A673 (cell line): ENCODE data around the gene SLC17A2. TPM values are rescaled to one million over a fixed set of nuclear protein-coding genes. Genes with fewer than 3 reads are reported as not detected.

Experiments used
- BruUV-seq: library from RNA; stranded (reverse); fragments of 400-500 nt; replicated peaks from 2 replicates; lab custom pipeline; 2021; lab: Mats Ljungman, UMichigan
- CTCF ChIA-PET: fragments of 300-600 bp; sonication (Branson Sonifier 250); formaldehyde crosslinking; loops from one replicate; lab custom pipeline; 2022; ENCODE audit warnings: antibody characterized with exemption; lab: Charles Lee
- POLR2A ChIA-PET: fragments of 300-600 bp; sonication (Branson Sonifier 250); formaldehyde crosslinking; loops from one replicate; lab custom pipeline; 2022; ENCODE audit warnings: antibody characterized with exemption; ENCODE audit not compliant: low non-redundant PET; lab: Charles Lee
- DNase-seq: peaks from one replicate; pipeline ENCODE4 v3.0.0-alpha.2; 2015; ENCODE audit warnings: low spot score
- H3K27ac ChIP-seq: fragments of 200-600 bp; sonication (generic); 2 replicates; pipeline ENCODE4 v1.5.1; 2016; ENCODE audit warnings: mixed run types, low read depth, mild to moderate bottlenecking, mixed read lengths, antibody characterized with exemption, low read length; ENCODE audit not compliant: poor library complexity, severe bottlenecking
- H3K27me3 ChIP-seq: fragments of 200-600 bp; sonication (generic); replicated peaks from 2 replicates; pipeline ENCODE4 v1.6.1; 2017; ENCODE audit warnings: mixed run types, low read depth, mild to moderate bottlenecking, mixed read lengths, antibody characterized with exemption, low read length; ENCODE audit not compliant: insufficient read depth, poor library complexity
- H3K36me3 ChIP-seq: fragments of 200-600 bp; sonication (generic); 2 replicates; pipeline ENCODE4 v1.6.1; 2016; ENCODE audit warnings: mixed run types, mild to moderate bottlenecking, mixed read lengths, antibody characterized with exemption, low read length; ENCODE audit not compliant: insufficient read depth, poor library complexity, severe bottlenecking
- H3K4me1 ChIP-seq: fragments of 200-600 bp; sonication (generic); 2 replicates; pipeline ENCODE4 v1.6.1; 2017; ENCODE audit warnings: mixed run types, mild to moderate bottlenecking, mixed read lengths, antibody characterized with exemption, low read length; ENCODE audit not compliant: insufficient read depth, poor library complexity, severe bottlenecking
- H3K4me3 ChIP-seq: fragments of 200-600 bp; sonication (generic); 2 replicates; pipeline ENCODE4 v1.5.1; 2016; ENCODE audit warnings: low read depth, mixed run types, mild to moderate bottlenecking, mixed read lengths, low read length; ENCODE audit not compliant: poor library complexity, severe bottlenecking
- H3K9me3 ChIP-seq: fragments of 200-600 bp; sonication (generic); 2 replicates; pipeline ENCODE4 v1.6.1; 2016; ENCODE audit warnings: mixed run types, low read depth, mild to moderate bottlenecking, mixed read lengths, antibody characterized with exemption, low read length; ENCODE audit not compliant: poor library complexity, severe bottlenecking
- CTCF ChIP-seq: fragments of 300-800, 200-600 bp; sonication (generic); conservative IDR thresholded peaks from 2 replicates; pipeline ENCODE4 v1.5.1; 2017; ENCODE audit warnings: low read depth, mild to moderate bottlenecking, antibody characterized with exemption, low read length, moderate library complexity, mixed read lengths
- EZH2 ChIP-seq: fragments of 200-600 bp; sonication (generic); IDR thresholded peaks from 2 replicates; pipeline ENCODE4 v1.6.1; 2017; ENCODE audit warnings: borderline replicate concordance, low read depth, mild to moderate bottlenecking, mixed read lengths, antibody characterized with exemption, low read length; ENCODE audit not compliant: poor library complexity, severe bottlenecking
- intact Hi-C: fragments of 100-400 bp; cut with micrococcal nuclease; formaldehyde crosslinking; loops from one replicate; pipeline ENCODE4 v1.10.0; 2022; ENCODE audit not compliant: unreplicated experiment
- total RNA-seq: library from RNA; stranded (reverse); gene quantifications from 2 replicates; pipeline ENCODE4 v1.2.3, GENCODE V29; 2021

SLC17A2 gene
- total RNA-seq, 1 experiment from 2014 or later: not detected

GRCh38 chr6:25899123-25899522 is 31.4 kb downstream of the SLC17A2 start:
- Histone ChIP-seq H3K27ac (no peak overlapping the region), H3K4me3 (no peak overlapping the region), H3K4me1 (no peaks in the 10 kb centered on the region), H3K9me3 (no peaks in the 10 kb centered on the region), H3K27me3 (no peaks in the 10 kb centered on the region), H3K36me3 (no peaks in the 10 kb centered on the region)
- ChIA-PET CTCF (no interaction called here), POLR2A (interaction anchor here (0.6 kb wide), 2 partner anchors 11 to 205 kb away, joined by 3 to 4 read pairs; no protein-coding TSS in a partner anchor)
- TF ChIP-seq CTCF (no peak), EZH2 (no peak)
- DNase-seq: no peak
- intact Hi-C loops: no loop called here
- BruUV-seq: no TSS peak

- POLR2A ChIA-PET: interaction anchor here (0.6 kb wide), 1 partner anchor 205 kb away, joined by 4 read pairs; no protein-coding TSS in a partner anchor
- Histone ChIP-seq H3K27me3 (no peaks in the 10 kb centered on the region), H3K4me3 (no peak overlapping the region), H3K4me1 (no peaks in the 10 kb centered on the region), H3K9me3 (no peaks in the 10 kb centered on the region), H3K27ac (no peak overlapping the region), H3K36me3 (no peaks in the 10 kb centered on the region)
- CTCF ChIA-PET: no interaction called here
- no TSS peak for BruUV-seq
- TF ChIP-seq EZH2 (no peak), CTCF (no peak)
- DNase-seq: no peak
- intact Hi-C loops: no loop called here
These were observed 32.1 kb downstream of the SLC17A2 start for GRCh38 chr6:25898289-25898977.

GRCh38 chr6:25896252-25896651 is 34.2 kb downstream of the SLC17A2 start:
- H3K27ac ChIP-seq: no peak overlapping the region
- TF ChIP-seq EZH2 (no peak), CTCF (no peak)
- CTCF ChIA-PET: no interaction called here
- no peaks in the 10 kb centered on the region for H3K36me3 ChIP-seq
- BruUV-seq: no TSS peak
- POLR2A ChIA-PET: no interaction called here
- no peaks in the 10 kb centered on the region for H3K9me3 ChIP-seq
- no peak for DNase-seq
- intact Hi-C loops: no loop called here
- no peaks in the 10 kb centered on the region for H3K27me3 ChIP-seq
- no peaks in the 10 kb centered on the region for H3K4me1 ChIP-seq
- no peak overlapping the region for H3K4me3 ChIP-seq
